MCF 10A (cell line): Measurements from ENCODE around the gene INAFM2. TPM values are rescaled to one million over a fixed set of nuclear protein-coding genes. Genes with fewer than 3 reads are reported as not detected.

Experiments
- BruUV-seq: library from RNA; stranded (reverse); fragments of 400-500 nt; replicated peaks from 2 replicates; lab custom pipeline; 2021; lab: Mats Ljungman, UMichigan
- CTCF ChIA-PET: fragments of 300-600 bp; sonication (Branson Sonifier 250); formaldehyde crosslinking; extraction: SDS; loops from one replicate; lab custom pipeline; 2021; ENCODE audit warnings: antibody characterized with exemption, inconsistent platforms; lab: Yijun Ruan, JAX
- POLR2A ChIA-PET: fragments of 300-600, 350-650 bp; sonication (Branson Sonifier 250); formaldehyde crosslinking; extraction: SDS; loops from one replicate; lab custom pipeline; 2020; ENCODE audit warnings: antibody characterized with exemption, inconsistent platforms; lab: Yijun Ruan, JAX
- DNase-seq: peaks from one replicate; pipeline ENCODE4 v3.0.0-alpha.2; 2018; ENCODE audit not compliant: unreplicated experiment
- H3K27ac Mint-ChIP-seq: one replicate; pipeline ENCODE4 v1.8.0; 2022; ENCODE audit warnings: mild to moderate bottlenecking, low read depth, mixed read lengths; ENCODE audit not compliant: unreplicated experiment
- H3K27me3 Mint-ChIP-seq: one replicate; pipeline ENCODE4 v1.8.0; 2022; ENCODE audit warnings: mixed read lengths; ENCODE audit not compliant: insufficient read depth, unreplicated experiment
- H3K36me3 Mint-ChIP-seq: one replicate; pipeline ENCODE4 v1.8.0; 2022; ENCODE audit warnings: mild to moderate bottlenecking, moderate library complexity, mixed read lengths; ENCODE audit not compliant: insufficient read depth, unreplicated experiment
- H3K4me1 Mint-ChIP-seq: one replicate; pipeline ENCODE4 v1.8.0; 2022; ENCODE audit warnings: mixed read lengths; ENCODE audit not compliant: insufficient read depth, unreplicated experiment
- H3K4me3 Mint-ChIP-seq: one replicate; pipeline ENCODE4 v1.8.0; 2022; ENCODE audit warnings: mild to moderate bottlenecking, moderate library complexity, mixed read lengths; ENCODE audit not compliant: unreplicated experiment
- H3K9me3 Mint-ChIP-seq: one replicate; pipeline ENCODE4 v1.8.0; 2022; ENCODE audit warnings: mixed read lengths; ENCODE audit not compliant: unreplicated experiment
- intact Hi-C: fragments of 100-400 bp; cut with micrococcal nuclease; formaldehyde crosslinking; loops from 2 replicates; pipeline ENCODE4 v1.14.1; 2022
- total RNA-seq: library from RNA; stranded (reverse); gene quantifications from 2 replicates; pipeline ENCODE4 v1.2.3, GENCODE V29; 2022
- TF ChIP-seq, protein P1 (sequence below): fragments of 200-600 bp; IDR thresholded peaks from one replicate; pipeline ENCODE4 v1.8.0; 2022; ENCODE audit warnings: antibody characterized with exemption, mild to moderate bottlenecking; ENCODE audit not compliant: unreplicated experiment

Gene INAFM2
- total RNA-seq, 1 experiment from 2014 or later, result 15.7 TPM

DNA sequence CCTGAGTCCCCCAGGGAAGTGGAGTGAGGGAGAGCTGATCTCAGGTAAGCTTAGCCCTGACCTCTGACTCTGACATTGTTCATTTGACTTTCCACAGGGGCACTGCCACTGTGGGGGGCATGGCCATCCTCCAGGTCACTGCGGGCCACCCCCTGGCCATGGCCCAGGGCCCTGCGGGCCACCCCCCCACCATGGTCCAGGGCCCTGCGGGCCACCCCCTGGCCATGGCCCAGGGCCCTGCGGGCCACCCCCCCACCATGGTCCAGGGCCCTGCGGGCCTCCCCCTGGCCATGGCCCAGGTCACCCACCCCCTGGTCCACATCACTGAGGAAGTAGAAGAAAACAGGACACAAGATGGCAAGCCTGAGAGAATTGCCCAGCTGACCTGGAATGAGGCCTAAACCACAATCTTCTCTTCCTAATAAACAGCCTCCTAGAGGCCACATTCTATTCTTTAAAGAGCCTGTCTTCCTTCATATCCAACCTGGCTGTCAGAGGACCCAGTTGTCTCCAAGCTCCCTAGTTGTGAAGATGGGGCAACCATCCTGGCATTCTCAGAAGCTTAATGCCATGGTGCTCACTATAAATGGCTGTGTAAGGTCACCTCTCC is 32.6 kb downstream of the INAFM2 start:
- Mint-ChIP-seq H3K36me3 (peaks cover 6% of the 10 kb centered on the region), H3K4me1 (no peaks in the 10 kb centered on the region), H3K27ac (no peak overlapping the region), H3K27me3 (no peaks in the 10 kb centered on the region), H3K4me3 (no peak overlapping the region), H3K9me3 (no peaks in the 10 kb centered on the region)
- intact Hi-C loops, result no loop called here
- BruUV-seq, result no TSS peak
- DNase-seq, result no peak
- POLR2A ChIA-PET, result interaction anchor here (0.6 to 1.7 kb wide), 5 partner anchors 12 to 170 kb away, joined by 3 to 5 read pairs (median 3); partner anchors contain the start of genes CCDC9B and PLCB2
- TF ChIP-seq, protein P1, sequence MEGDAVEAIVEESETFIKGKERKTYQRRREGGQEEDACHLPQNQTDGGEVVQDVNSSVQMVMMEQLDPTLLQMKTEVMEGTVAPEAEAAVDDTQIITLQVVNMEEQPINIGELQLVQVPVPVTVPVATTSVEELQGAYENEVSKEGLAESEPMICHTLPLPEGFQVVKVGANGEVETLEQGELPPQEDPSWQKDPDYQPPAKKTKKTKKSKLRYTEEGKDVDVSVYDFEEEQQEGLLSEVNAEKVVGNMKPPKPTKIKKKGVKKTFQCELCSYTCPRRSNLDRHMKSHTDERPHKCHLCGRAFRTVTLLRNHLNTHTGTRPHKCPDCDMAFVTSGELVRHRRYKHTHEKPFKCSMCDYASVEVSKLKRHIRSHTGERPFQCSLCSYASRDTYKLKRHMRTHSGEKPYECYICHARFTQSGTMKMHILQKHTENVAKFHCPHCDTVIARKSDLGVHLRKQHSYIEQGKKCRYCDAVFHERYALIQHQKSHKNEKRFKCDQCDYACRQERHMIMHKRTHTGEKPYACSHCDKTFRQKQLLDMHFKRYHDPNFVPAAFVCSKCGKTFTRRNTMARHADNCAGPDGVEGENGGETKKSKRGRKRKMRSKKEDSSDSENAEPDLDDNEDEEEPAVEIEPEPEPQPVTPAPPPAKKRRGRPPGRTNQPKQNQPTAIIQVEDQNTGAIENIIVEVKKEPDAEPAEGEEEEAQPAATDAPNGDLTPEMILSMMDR, result no peak
- CTCF ChIA-PET, result interaction anchor here (0.6 to 6.8 kb wide), 7 partner anchors 12 to 66 kb away, joined by 3 to 38 read pairs (median 5); no protein-coding TSS in a partner anchor

DNA sequence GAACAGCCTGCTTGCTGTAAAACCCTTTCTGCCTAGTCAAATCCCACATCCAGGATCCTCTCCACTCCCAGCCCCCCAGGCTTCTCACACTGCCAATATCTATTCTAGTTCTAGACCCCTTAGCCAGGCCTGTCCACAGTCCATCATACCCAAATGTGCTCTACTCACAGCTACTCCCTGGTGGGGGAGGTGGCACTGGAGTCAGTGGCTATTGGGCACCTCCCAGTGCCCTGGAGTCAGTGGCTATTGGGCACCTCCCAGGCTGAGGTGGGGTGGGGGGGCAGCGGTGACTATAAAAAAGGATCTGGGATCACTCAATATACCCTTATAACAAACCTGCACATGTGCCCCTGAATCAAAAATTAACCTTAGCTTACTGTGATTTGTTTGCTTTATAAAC is 33.8 kb downstream of the INAFM2 start:
- H3K27me3 Mint-ChIP-seq, result no peaks in the 10 kb centered on the region
- CTCF ChIA-PET, result interaction anchor here (0.5 to 6.8 kb wide), 9 partner anchors 11 to 93 kb away, joined by 3 to 38 read pairs (median 5); no protein-coding TSS in a partner anchor
- no peaks in the 10 kb centered on the region for H3K9me3 Mint-ChIP-seq
- TF ChIP-seq, protein P1, result no peak
- no peak overlapping the region for H3K4me3 Mint-ChIP-seq
- DNase-seq, result no peak
- POLR2A ChIA-PET, result no interaction called here
- peaks cover 6% of the 10 kb centered on the region for H3K36me3 Mint-ChIP-seq
- no peaks in the 10 kb centered on the region for H3K4me1 Mint-ChIP-seq
- intact Hi-C loops, result no loop called here
- BruUV-seq, result no TSS peak
- H3K27ac Mint-ChIP-seq, result no peak overlapping the region

DNA sequence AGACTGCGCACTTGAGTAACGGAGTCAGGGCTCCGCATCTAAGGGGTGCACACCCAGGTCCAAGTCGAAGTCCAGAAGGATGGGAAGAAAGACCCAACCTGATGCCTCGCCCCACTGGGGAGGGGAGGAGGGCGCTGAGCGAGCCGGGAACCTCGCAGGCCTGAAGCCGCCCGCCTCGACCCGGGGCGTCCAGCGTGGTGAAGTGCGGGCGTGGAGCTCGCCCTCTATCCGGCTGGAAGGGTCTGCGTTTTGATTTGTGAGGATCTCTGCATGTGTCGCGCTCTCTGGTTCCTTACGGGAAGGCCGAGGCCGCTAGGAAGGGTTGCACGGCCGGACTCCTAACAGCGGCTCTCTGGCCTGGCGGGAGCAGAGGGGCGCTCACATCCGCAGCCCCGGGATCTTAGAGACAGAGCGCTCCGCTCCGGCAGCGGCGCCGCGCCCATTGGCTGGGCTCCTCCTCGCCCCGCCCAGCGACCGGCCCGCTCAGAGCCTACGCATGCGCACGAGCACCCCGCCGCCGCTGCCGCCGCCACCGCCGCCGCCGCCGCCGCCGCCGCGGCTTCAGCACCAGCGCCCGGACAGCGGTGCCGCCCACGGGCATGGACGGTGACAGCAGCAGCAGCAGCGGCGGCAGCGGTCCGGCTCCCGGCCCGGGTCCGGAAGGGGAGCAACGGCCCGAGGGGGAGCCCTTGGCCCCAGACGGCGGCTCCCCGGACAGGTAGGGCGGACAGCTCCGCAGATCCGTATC is 34.4 kb downstream of the INAFM2 start, which contains the start of gene DISP2:
Gene DISP2 (plus strand): TSS at position 497 of the 748 bp plus-strand sequence. CDS start 103 bp downstream, at position 600.
- TF ChIP-seq, protein P1, result no peak
- CTCF ChIA-PET, result interaction anchor here (0.5 to 6.8 kb wide), 8 partner anchors 10 to 118 kb away, joined by 3 to 38 read pairs (median 4); no protein-coding TSS in a partner anchor
- no TSS peak for BruUV-seq
- intact Hi-C loops, result no loop called here
- POLR2A ChIA-PET, result interaction anchor here (1.2 kb wide), 1 partner anchor 16 kb away, joined by 3 read pairs; no protein-coding TSS in a partner anchor
- no peaks in the 10 kb centered on the region for H3K4me1 Mint-ChIP-seq
- peak; percentile 71 for DNase-seq
- H3K27ac Mint-ChIP-seq, result no peak within 1 kb of the TSS
- H3K27me3 Mint-ChIP-seq, result no peaks in the 10 kb centered on the region
- H3K4me3 Mint-ChIP-seq, result peak within 1 kb of the TSS; percentile 73
- H3K36me3 Mint-ChIP-seq, result peaks cover 6% of the 10 kb centered on the region
- no peaks in the 10 kb centered on the region for H3K9me3 Mint-ChIP-seq
